DMS114 treated with DMSO at 0.1 percent for 48 hours (cell line): ENCODE measurements around the gene MED12.

ENCODE experiments used
- DNase-seq: peaks from one replicate; lab custom pipeline; 2025; ENCODE audit not compliant: unreplicated experiment; lab: John Stamatoyannopoulos, UW

The MED12 gene

GRCh38 chrX:71107245-71107644, 11.2 kb upstream of the MED12 start:
- DNase-seq: no peak

GRCh38 chrX:71107762-71108360, 10.5 kb upstream of the MED12 start:
- DNase-seq: no peak

GRCh38 chrX:71109051-71109450, 9.3 kb upstream of the MED12 start:
- no peak for DNase-seq

- no peak for DNase-seq
These were observed 7.1 kb upstream of the MED12 start, which contains the start of gene IL2RG for GRCh38 chrX:71111141-71111843. TSS of gene IL2RG (minus strand) at chrX:71111577. CDS start at chrX:71111539, 38 bp downstream.

- DNase-seq: no peak
These were observed 6.4 kb upstream of the MED12 start for GRCh38 chrX:71111921-71112431.

GRCh38 chrX:71117358-71117757, 1.0 kb upstream of the MED12 start:
- DNase-seq: no peak

- no peak for DNase-seq
These were observed 664 bp downstream of the MED12 start for GRCh38 chrX:71118985-71119535.

- DNase-seq: no peak
These were observed 9.9 kb downstream of the MED12 start for GRCh38 chrX:71128166-71128833.

GRCh38 chrX:71128915-71129765, 10.7 kb downstream of the MED12 start:
- DNase-seq: peak; percentile 26

GRCh38 chrX:71131510-71131909, 13.1 kb downstream of the MED12 start:
- no peak for DNase-seq

GRCh38 chrX:71140440-71140839, 22.0 kb downstream of the MED12 start:
- no peak for DNase-seq

- DNase-seq: no peak
These were observed 25.1 kb downstream of the MED12 start for GRCh38 chrX:71143508-71143907.

- DNase-seq: no peak
These were observed 26.3 kb downstream of the MED12 start, which contains the start of gene NLGN3 for GRCh38 chrX:71144651-71145050. TSS of gene NLGN3 (plus strand) at chrX:71144841. CDS start at chrX:71147750, 2,909 bp downstream.

- no peak for DNase-seq
These were observed 29.3 kb downstream of the MED12 start for GRCh38 chrX:71147496-71148277.

GRCh38 chrX:71148278-71148663, 29.9 kb downstream of the MED12 start:
- DNase-seq: no peak

- DNase-seq: no peak
These were observed 33.0 kb downstream of the MED12 start for GRCh38 chrX:71151366-71151765.

- DNase-seq: no peak
These were observed 35.8 kb downstream of the MED12 start for GRCh38 chrX:71154196-71154595.

- DNase-seq: no peak
These were observed 36.2 kb downstream of the MED12 start for GRCh38 chrX:71154641-71155040.

- no peak for DNase-seq
These were observed 40.2 kb downstream of the MED12 start for GRCh38 chrX:71158603-71159002.

- DNase-seq: no peak
These were observed 40.9 kb downstream of the MED12 start for GRCh38 chrX:71159335-71159734.
